ENCODE measurements around the gene TNIK.

The TNIK gene

GRCh38 chr3:171185959-171186358 is 274.2 kb downstream of the TNIK start:
- DNase-seq, result no peak
- H3K27ac ChIP-seq, result peak overlapping the region; percentile 50 to 56
- intact Hi-C loops (cut with DNase I; ENCODE audit: low total_unique reads), result loop anchor here (5.0 kb wide), 1 partner anchor 276 kb away; the partner anchor contains the start of gene TNIK
- no peak for TF ChIP-seq CTCF (IDR thresholded peaks at IDR 0.05)
- H3K9me3 ChIP-seq, result no peaks in the 10 kb centered on the region
- no peaks in the 10 kb centered on the region for H3K27me3 ChIP-seq
- no peak overlapping the region for H3K4me3 ChIP-seq
- no peaks in the 10 kb centered on the region for H3K36me3 ChIP-seq
- peaks cover 0 to 33% (median 8%) of the 10 kb centered on the region in 4 donors for H3K4me1 ChIP-seq

GRCh38 chr3:171184372-171184771 is 275.8 kb downstream of the TNIK start:
- H3K27ac ChIP-seq, result peak overlapping the region in 1 of 2 donors; percentile 50

DNA sequence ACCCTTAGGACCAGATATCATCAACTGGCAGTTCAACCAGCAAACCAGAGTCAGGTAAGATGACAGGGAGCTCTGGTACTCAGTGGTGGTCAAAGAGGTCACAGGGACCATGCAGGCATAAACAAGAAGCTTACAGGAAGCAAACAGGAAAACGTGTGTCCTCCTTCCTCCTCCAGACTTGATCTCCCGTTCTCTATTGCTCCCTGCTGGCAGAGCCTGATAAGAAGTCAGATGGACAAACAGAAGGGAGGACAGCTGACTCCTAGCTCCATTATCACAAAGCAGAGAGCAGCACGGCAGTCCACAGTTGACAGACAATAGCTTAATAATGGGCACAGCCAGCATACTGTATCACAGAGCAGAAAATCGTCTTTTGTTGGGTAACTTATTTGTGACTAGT is 277.2 kb downstream of the TNIK start:
- no peaks in the 10 kb centered on the region for H3K9me3 ChIP-seq
- no peaks in the 10 kb centered on the region for H3K36me3 ChIP-seq
- no peak overlapping the region for H3K4me3 ChIP-seq
- no peak for DNase-seq
- TF ChIP-seq CTCF (IDR thresholded peaks at IDR 0.05), result no peak
- no peaks in the 10 kb centered on the region for H3K27me3 ChIP-seq
- peaks cover 0 to 33% (median 8%) of the 10 kb centered on the region in 4 donors for H3K4me1 ChIP-seq
- no peak overlapping the region for H3K27ac ChIP-seq
- intact Hi-C loops (cut with DNase I; ENCODE audit: low total_unique reads), result no loop called here

More at GRCh38 chr3:171184372-171184771, 275.8 kb downstream of the TNIK start:
- H3K9me3 ChIP-seq, result no peaks in the 10 kb centered on the region
- no peak overlapping the region for H3K4me3 ChIP-seq
- H3K36me3 ChIP-seq, result no peaks in the 10 kb centered on the region
- no peak for TF ChIP-seq CTCF (IDR thresholded peaks at IDR 0.05)
- no peak for DNase-seq
- peaks cover 0 to 33% (median 8%) of the 10 kb centered on the region in 4 donors for H3K4me1 ChIP-seq
- H3K27me3 ChIP-seq, result no peaks in the 10 kb centered on the region
- intact Hi-C loops (cut with DNase I; ENCODE audit: low total_unique reads), result no loop called here

DNA sequence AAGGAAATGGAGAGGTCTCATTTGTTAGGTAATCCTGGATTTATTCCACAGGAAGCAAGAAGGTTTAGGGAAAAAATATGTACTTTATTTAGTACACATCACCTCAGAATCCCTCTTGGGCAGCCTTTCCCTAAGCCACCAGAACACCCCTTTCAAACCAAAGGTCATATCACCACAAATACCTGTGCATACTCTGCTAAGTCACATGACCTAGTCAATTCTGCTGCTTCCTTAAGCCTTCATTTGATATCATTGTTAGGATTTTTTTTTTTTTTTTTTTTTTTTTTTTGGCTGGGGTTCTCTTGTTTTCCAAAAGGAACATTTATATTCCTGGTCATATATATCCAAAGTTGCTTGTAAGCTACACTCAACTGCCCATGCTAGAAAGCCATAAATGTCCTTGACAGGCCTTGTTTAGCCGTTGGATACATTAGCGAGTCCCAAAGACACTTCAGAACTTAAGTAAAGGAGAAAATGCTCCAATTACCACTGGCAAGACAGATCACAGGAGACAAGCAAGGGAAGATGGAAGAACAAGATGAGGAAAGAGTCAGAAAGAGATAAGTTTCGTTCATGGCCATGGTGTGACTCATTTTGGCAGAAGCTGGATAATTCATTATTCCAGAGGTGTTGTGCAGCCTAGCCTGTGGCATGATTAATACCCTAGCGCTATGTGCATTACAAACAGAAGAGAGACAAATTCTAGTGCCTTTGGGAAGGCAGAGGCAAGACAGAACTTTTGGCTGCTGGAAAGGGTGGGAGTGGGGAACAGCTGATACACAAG is 278.1 kb downstream of the TNIK start:
- Histone ChIP-seq H3K27me3 (no peaks in the 10 kb centered on the region), H3K9me3 (no peaks in the 10 kb centered on the region), H3K36me3 (no peaks in the 10 kb centered on the region), H3K27ac (no peak overlapping the region), H3K4me1 (peaks cover 0 to 32% (median 8%) of the 10 kb centered on the region in 4 donors), H3K4me3 (no peak overlapping the region)
- no peak for TF ChIP-seq CTCF (IDR thresholded peaks at IDR 0.05)
- DNase-seq, result no peak
- intact Hi-C loops (cut with DNase I; ENCODE audit: low total_unique reads), result no loop called here

DNA sequence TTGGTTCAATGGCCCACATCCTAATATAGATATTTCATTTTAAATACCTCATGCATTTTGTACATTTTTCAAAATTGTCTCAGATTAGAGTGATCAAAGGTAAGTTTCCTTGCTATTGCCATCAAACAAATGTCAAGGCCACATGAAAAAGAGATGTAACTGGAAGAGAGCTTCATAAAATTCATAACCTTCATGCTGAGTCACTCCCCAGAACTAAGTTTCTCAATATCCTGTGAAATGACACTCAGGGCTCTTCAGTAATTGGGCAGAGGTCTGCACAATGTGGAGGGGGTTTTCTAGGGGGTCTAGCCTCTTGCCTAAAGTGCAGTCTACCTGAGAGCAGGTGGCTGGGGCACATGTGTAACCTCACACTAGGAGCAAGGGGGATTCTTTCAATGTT is 281.5 kb downstream of the TNIK start:
- peaks cover 0 to 21% (median 8%) of the 10 kb centered on the region in 4 donors for H3K4me1 ChIP-seq
- H3K27me3 ChIP-seq, result no peaks in the 10 kb centered on the region
- H3K27ac ChIP-seq, result no peak overlapping the region
- no peaks in the 10 kb centered on the region for H3K36me3 ChIP-seq
- H3K4me3 ChIP-seq, result no peak overlapping the region
- H3K9me3 ChIP-seq, result no peaks in the 10 kb centered on the region
- intact Hi-C loops (cut with DNase I; ENCODE audit: low total_unique reads), result no loop called here
- no peak for TF ChIP-seq CTCF (IDR thresholded peaks at IDR 0.05)
- no peak for DNase-seq

Measured in tibial artery (tissue), 4 donors.